SK-N-SH treated with all-trans-retinoic acid at 6 μM for 48 hours (cell line): Measurements from ENCODE around the gene ZNF771.

Experiments used
- ESRRG ChIP-seq: fragments of 250-450 bp; sonication (Bioruptor Pico); IDR thresholded peaks from 2 replicates; pipeline ENCODE4 v1.6.1; 2021; ENCODE audit warnings: mild to moderate bottlenecking
- PATZ1 ChIP-seq: fragments of 250-450 bp; sonication (Bioruptor Pico); IDR thresholded peaks from 2 replicates; pipeline ENCODE4 v1.8.0; 2020; ENCODE audit warnings: mild to moderate bottlenecking, moderate library complexity, borderline replicate concordance
- ZNF565 ChIP-seq: fragments of 450-650 bp; formaldehyde crosslinking; conservative IDR thresholded peaks from 2 replicates; pipeline ENCODE4 v1.5.0; 2020; ENCODE audit warnings: low read depth, mild to moderate bottlenecking, moderate library complexity

- TF ChIP-seq PATZ1 (CRISPR knock-in tag) (no peak), ZNF565 (CRISPR knock-in tag) (no peak), ESRRG (CRISPR knock-in tag) (no peak)
Observed at GRCh38 chr16:30444231-30445148, 37.1 kb downstream of the ZNF771 start.
